Stimulated activated CD8-positive, alpha-beta memory T cell treated with anti-CD3 and anti-CD28 coated beads, Interleukin-4, amount 100 ng/mL, for 24 hours (primary cell): ENCODE results near the gene BARX1.
"Not testable (repeated sequence)": the region's sequence is repeated elsewhere in the genome, so short reads cannot be mapped to it uniquely, and the experiment has no call there.

Experiments used
- DNase-seq: peaks from one replicate; pipeline ENCODE4 v3.0.0-alpha.2; 2020; ENCODE audit warnings: low read depth

BARX1 gene

GRCh38 chr9:93955111-93955980 lies at the start of gene BARX1:
Gene BARX1, minus strand, starts transcription at chr9:93955355. Its CDS starts 209 bp downstream, at chr9:93955146.
- DNase-seq, result no peak

GRCh38 chr9:94002316-94003140 lies 47.4 kb upstream of the BARX1 start:
- DNase-seq, result no peak

- no peak for DNase-seq
Observed at GRCh38 chr9:93996863-93997262, 41.7 kb upstream of the BARX1 start.

GRCh38 chr9:93996367-93996766 lies 41.2 kb upstream of the BARX1 start:
- no peak for DNase-seq

GRCh38 chr9:93994545-93994944 lies 39.4 kb upstream of the BARX1 start:
- DNase-seq, result no peak

- DNase-seq, result no peak
Observed at GRCh38 chr9:93994132-93994531, 39.0 kb upstream of the BARX1 start.

GRCh38 chr9:93992830-93993229 lies 37.7 kb upstream of the BARX1 start:
- DNase-seq, result no peak

- DNase-seq, result no peak
Observed at GRCh38 chr9:93990448-93990847, 35.3 kb upstream of the BARX1 start.

GRCh38 chr9:93988056-93988455 lies 32.9 kb upstream of the BARX1 start:
- DNase-seq, result no peak

GRCh38 chr9:93984860-93985259 lies 29.7 kb upstream of the BARX1 start:
- no peak for DNase-seq

GRCh38 chr9:93983875-93984274 lies 28.7 kb upstream of the BARX1 start:
- DNase-seq, result no peak

- no peak for DNase-seq
Observed at GRCh38 chr9:93979721-93980120, 24.6 kb upstream of the BARX1 start.

GRCh38 chr9:93978551-93978950 lies 23.4 kb upstream of the BARX1 start:
- DNase-seq, result no peak

GRCh38 chr9:93976973-93977372 lies 21.8 kb upstream of the BARX1 start:
- no peak for DNase-seq

- DNase-seq, result no peak
Observed at GRCh38 chr9:93976081-93976480, 20.9 kb upstream of the BARX1 start.

- no peak for DNase-seq
Observed at GRCh38 chr9:93975262-93975661, 20.1 kb upstream of the BARX1 start.

GRCh38 chr9:93974151-93974550 lies 19.0 kb upstream of the BARX1 start:
- no peak for DNase-seq

- DNase-seq, result not testable (repeated sequence)
Observed at GRCh38 chr9:93972655-93973054, 17.5 kb upstream of the BARX1 start.

- no peak for DNase-seq
Observed at GRCh38 chr9:93969328-93969661, 14.1 kb upstream of the BARX1 start.

GRCh38 chr9:93968451-93969327 lies 13.5 kb upstream of the BARX1 start:
- DNase-seq, result no peak

- no peak for DNase-seq
Observed at GRCh38 chr9:93967020-93967803, 12.1 kb upstream of the BARX1 start.
